Right cardiac atrium (tissue), 5 donors: Measurements from ENCODE around the gene ARGLU1. TPM values are rescaled to one million over a fixed set of nuclear protein-coding genes. Genes with fewer than 3 reads are reported as not detected.

Source experiments
- ATAC-seq, 2 donors: fragments of 200-7000 bp; cut with Tn5 transposase; one replicate each; pipeline versions ENCODE4 v1.8.0 to v1.9.1; 2020; ENCODE audit warnings: moderate library complexity in 2 of 2, mild to moderate bottlenecking in 1 of 2
- DNase-seq, 3 donors: peaks; one replicate each; pipeline ENCODE4 v3.0.0-alpha.2; 2020
- H3K27ac ChIP-seq: one replicate; pipeline ENCODE4 v1.5.1; 2013; ENCODE audit warnings: mild to moderate bottlenecking, low read length, control low read depth, moderate library complexity
- H3K27me3 ChIP-seq: one replicate; pipeline ENCODE4 v1.6.1; 2013; ENCODE audit not compliant: control insufficient read depth, insufficient read depth
- H3K4me1 ChIP-seq: one replicate; pipeline ENCODE4 v1.6.1; 2013; ENCODE audit warnings: low read length; ENCODE audit not compliant: control insufficient read depth, insufficient read depth
- H3K4me3 ChIP-seq: one replicate; pipeline ENCODE4 v1.5.1; 2013; ENCODE audit warnings: low read length, control low read depth
- H3K9me3 ChIP-seq: one replicate; pipeline ENCODE4 v1.6.1; 2013; ENCODE audit warnings: low read length; ENCODE audit not compliant: control insufficient read depth
- WGBS: extraction: QIAGEN DNeasy Blood & Tissue Kit; methylation state at CpG from one replicate; pipeline ENCODE4 v1.1.7; 2013; 5-methylcytosine and 5-hydroxymethylcytosine counted together
- intact Hi-C, 4 donors: fragments of 100-400 bp; cut with DNase I; formaldehyde crosslinking; loops; one replicate each; pipeline versions ENCODE4 v1.11.0 to v1.14.0; 2022 to 2023
- polyA plus RNA-seq: library from polyadenylated mRNA; stranded (reverse); fragments of 200-250 nt; gene quantifications from one replicate; pipeline ENCODE4 v1.2.3, GENCODE V29; 2013
- total RNA-seq, 4 donors: library from RNA; stranded (reverse); fragmentation: NEBNext Ultra II Directional; extraction: Animal tissue kit (Norgen Biotek cat#: 25700); gene quantifications; one replicate each; pipeline ENCODE4 v1.2.1, GENCODE V29; 2021
- donor health status: healthy with polysubstance abuse.
- donor health status: DM: no; HTN: yes; CAD: no.
- donor health status: DM: no; HTN: no; CAD: no.
- donor health status: DM: no; HTN: yes; CAD: no; lungs with severe emphysema.
- donor health status: DM: yes; HTN: yes; CAD: no.

The ARGLU1 gene
- total and polyA plus RNA-seq, 5 donors: 44.2 to 63.0 (median 48.7) TPM

DNA sequence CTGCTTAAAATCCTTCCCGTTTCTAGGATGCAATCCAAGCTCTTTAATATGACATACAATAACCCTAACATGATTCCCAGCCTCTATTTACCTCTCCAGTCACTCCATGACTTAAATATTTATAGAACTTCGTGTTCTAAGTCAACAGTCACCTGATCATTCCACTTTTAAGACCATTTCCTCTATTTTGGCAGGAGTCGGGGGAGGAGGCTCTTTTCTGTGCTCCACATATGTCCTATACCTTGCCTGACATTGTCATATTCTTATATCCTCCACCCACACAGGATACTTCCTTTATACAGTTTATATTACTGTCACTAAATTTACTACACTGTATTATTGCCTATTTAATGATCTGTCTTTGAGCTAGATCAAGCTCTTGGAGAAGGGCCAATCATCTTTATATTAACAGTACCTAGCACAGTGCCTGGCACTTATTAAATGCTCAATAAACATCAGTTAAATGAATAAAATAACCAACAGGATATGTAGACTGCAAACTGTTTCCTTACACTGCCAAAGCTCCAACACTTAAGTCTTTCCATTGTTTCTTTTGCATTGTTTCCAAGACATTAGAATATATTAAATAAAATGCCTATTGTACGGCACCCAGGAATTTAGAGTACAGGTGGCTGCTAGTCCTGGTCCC, 2.7 kb downstream of the ARGLU1 start:
- Histone ChIP-seq H3K4me1 (peaks cover 2% of the 10 kb centered on the region), H3K27me3 (no peaks in the 10 kb centered on the region), H3K9me3 (no peaks in the 10 kb centered on the region), H3K4me3 (peak overlapping the region; percentile 85), H3K27ac (no peak overlapping the region)
- ATAC-seq (no peak), DNase-seq (no peak)
- intact Hi-C loops: no loop called here
- WGBS: 44% methylated on average over 4 of the region's 4 CpGs

DNA sequence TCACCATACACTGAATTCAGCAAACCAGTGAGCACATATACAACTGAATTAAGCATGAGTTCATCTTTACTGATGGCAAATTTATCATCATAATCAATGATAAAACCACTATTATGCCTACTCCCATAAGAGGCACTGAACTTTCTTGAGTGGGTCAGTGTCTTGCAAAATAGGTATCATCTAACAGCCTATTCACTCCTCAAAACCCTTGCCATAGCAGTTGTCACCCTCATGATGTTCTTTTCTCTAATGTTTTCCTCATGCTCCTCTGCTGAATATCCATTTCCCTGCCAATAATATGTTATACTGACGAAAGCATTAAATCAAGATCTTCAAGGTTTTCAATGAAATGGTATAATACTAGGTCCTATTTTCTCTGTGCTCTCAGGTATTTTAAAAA, 5.6 kb downstream of the ARGLU1 start:
- no peaks in the 10 kb centered on the region for H3K27me3 ChIP-seq
- DNase-seq (no peak), ATAC-seq (no peak)
- intact Hi-C loops: no loop called here
- H3K4me1 ChIP-seq: peaks cover 2% of the 10 kb centered on the region
- no peak overlapping the region for H3K4me3 ChIP-seq
- H3K27ac ChIP-seq: no peak overlapping the region
- 77% methylated on average over 1 of the region's 1 CpG for WGBS
- no peaks in the 10 kb centered on the region for H3K9me3 ChIP-seq

DNA sequence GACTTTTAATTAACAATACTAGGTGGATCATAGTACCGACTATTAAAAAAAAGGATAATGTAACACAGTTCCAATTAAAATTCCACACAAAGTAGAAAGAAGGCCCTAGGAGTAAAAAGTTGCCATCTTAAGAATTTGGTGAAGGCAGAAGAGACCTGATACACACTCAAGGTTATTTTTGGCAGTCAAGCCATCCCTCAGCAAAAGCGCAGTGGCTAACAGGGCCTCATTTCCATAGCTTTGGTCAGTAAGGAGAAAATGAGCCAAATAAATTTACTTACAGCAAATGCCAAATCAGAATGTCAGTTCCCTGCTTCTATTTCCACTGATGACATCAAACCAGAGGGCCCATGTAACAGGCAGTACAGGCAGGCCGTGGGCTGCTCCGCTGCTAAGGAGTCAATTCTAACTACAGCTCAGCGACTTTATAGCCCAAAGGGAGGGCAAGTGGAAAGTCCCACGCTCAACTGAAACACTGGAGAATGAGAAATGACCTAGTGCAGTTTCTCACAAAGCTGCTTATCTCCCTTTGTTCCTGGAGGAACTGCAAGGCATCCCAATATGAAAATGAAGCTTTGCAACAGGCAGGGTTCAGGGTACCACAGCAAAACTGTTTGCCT, 6.3 kb downstream of the ARGLU1 start:
- Histone ChIP-seq H3K4me1 (peaks cover 2% of the 10 kb centered on the region), H3K9me3 (no peaks in the 10 kb centered on the region), H3K27ac (peak overlapping the region; percentile 72), H3K27me3 (no peaks in the 10 kb centered on the region), H3K4me3 (no peak overlapping the region)
- ATAC-seq (peak; percentile 80 to 94), DNase-seq (peak in 2 of 3 donors; percentile 47 to 51)
- 31% methylated on average over 6 of the region's 6 CpGs for WGBS
- intact Hi-C loops: no loop called here

DNA sequence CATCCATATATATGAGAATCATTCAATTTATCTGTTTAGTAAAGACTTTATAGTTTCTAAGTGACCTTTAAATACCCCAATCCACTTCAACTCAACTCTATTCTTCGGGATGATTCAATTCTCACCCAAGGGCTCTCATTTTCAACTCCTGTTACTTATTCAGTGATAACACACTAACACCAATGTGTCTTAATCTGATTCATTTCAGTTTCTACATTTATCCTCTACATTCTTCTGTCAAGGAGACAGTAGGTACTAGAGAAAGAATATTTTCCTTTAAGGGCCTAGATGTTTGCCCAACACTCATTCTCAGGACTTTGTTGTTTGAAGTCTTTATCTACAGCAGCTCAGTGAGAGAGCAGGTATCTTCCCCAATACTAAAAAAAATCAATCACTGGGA, 7.1 kb downstream of the ARGLU1 start:
- WGBS: 47% methylated on average over 1 of the region's 1 CpG
- Histone ChIP-seq H3K27me3 (no peaks in the 10 kb centered on the region), H3K4me1 (peaks cover 2% of the 10 kb centered on the region), H3K9me3 (no peaks in the 10 kb centered on the region), H3K27ac (no peak overlapping the region), H3K4me3 (no peak overlapping the region)
- DNase-seq (no peak), ATAC-seq (no peak)
- intact Hi-C loops: no loop called here

DNA sequence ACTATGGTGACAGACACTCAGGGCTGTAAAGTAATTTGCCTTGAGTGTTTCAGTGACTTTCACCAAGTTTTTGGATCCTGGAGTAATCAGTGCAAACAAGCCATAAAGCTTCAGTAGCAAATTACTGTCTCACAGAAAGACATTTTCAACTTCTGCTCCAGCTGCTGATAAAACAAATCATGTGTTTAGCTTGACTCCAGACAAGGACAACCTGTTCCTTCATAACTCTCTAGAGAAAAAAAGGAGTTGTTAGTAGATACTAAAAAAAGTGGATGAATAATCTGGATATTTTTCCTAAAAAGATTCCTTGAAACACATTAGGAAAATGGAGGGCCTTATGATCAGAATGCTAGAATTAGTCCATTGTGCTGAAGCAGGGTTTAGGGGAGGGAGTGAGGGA, 9.4 kb downstream of the ARGLU1 start:
- DNase-seq (no peak), ATAC-seq (no peak)
- no peak overlapping the region for H3K27ac ChIP-seq
- H3K4me1 ChIP-seq: peaks cover 2% of the 10 kb centered on the region
- no peaks in the 10 kb centered on the region for H3K9me3 ChIP-seq
- intact Hi-C loops: no loop called here
- H3K27me3 ChIP-seq: no peaks in the 10 kb centered on the region
- no peak overlapping the region for H3K4me3 ChIP-seq

DNA sequence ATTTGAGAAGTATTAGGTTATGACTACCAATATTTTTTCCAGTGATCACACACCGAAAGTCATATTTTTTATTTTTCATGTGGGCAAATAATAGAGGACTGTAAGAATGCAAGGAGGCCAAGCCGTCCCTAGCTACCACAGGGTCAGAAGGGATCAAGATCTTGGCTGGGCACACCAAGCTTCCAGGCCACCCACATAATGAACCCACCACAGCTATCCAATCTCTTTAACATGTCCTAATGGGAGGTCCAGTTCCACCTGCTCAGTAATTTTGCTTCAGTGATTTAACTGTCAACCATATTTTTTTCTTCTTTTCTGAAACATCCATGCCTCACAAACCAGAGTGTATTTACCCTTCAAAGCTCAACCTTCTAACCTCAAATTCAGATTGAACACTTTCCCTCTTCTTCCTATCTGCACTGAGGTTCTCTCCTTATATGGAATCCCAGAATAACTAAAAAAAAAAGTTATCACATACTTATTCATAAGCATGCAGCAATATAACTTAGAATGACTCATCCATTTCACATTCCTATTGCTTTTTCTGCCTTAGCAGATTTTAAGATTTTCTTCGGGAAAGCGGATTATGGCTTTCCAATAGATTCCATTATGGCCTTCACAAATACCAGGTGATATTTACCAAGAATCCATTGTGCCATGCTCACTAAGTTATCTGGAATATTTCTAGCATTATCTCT, 12.2 kb downstream of the ARGLU1 start:
- H3K9me3 ChIP-seq: no peaks in the 10 kb centered on the region
- ATAC-seq: no peak
- no peak for DNase-seq
- H3K27ac ChIP-seq: no peak overlapping the region
- H3K27me3 ChIP-seq: no peaks in the 10 kb centered on the region
- peaks cover 2% of the 10 kb centered on the region for H3K4me1 ChIP-seq
- WGBS: 91% methylated on average over 4 of the region's 4 CpGs
- intact Hi-C loops: no loop called here
- no peak overlapping the region for H3K4me3 ChIP-seq

DNA sequence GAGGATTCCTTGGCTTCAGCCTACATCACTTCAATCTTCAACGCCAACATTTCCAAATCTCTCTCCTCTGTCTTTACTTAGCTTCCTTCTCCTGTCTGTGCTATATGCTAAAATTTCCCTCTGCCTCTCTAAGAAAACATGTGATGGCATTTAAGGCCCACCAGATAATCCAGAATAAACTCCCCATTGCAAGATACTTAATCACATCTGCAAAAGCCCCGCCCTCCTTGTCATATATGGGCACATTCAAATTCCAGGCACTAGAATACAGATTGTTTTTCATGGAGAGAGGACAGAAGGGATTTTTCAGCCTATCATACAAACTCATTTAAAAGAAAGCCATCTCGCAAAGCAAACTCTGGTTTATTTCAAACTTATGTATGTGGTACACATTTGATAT, 16.2 kb downstream of the ARGLU1 start:
- ATAC-seq (peak in 1 of 2 donors; percentile 22), DNase-seq (no peak)
- 90% methylated on average over 3 of the region's 3 CpGs for WGBS
- Histone ChIP-seq H3K4me3 (no peak overlapping the region), H3K27me3 (no peaks in the 10 kb centered on the region), H3K4me1 (peaks cover 6% of the 10 kb centered on the region), H3K27ac (no peak overlapping the region), H3K9me3 (no peaks in the 10 kb centered on the region)
- intact Hi-C loops: no loop called here

DNA sequence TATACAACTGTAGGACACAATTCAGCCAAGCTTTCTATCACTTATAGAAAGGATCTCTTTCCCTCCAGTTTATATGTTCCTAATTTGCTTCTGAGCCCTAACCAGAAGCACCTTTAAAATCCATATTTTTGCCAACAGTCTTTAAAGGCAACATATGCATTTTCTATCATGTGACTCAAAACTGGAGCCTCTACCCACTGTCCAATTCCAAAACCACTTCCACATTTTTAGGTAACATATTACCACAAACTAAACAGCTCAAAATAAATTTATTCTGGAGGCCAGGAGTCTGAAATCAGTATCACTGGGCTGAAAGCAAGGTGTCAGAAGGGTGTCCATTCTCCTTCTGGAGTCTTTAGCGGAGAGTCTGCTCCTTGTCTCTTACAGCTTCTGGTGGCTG, 16.6 kb downstream of the ARGLU1 start:
- H3K27me3 ChIP-seq: no peaks in the 10 kb centered on the region
- 98% methylated on average over 1 of the region's 1 CpG for WGBS
- peaks cover 6% of the 10 kb centered on the region for H3K4me1 ChIP-seq
- no peaks in the 10 kb centered on the region for H3K9me3 ChIP-seq
- H3K27ac ChIP-seq: no peak overlapping the region
- no peak overlapping the region for H3K4me3 ChIP-seq
- intact Hi-C loops: no loop called here
- DNase-seq: no peak
- ATAC-seq: peak in 1 of 2 donors; percentile 4

DNA sequence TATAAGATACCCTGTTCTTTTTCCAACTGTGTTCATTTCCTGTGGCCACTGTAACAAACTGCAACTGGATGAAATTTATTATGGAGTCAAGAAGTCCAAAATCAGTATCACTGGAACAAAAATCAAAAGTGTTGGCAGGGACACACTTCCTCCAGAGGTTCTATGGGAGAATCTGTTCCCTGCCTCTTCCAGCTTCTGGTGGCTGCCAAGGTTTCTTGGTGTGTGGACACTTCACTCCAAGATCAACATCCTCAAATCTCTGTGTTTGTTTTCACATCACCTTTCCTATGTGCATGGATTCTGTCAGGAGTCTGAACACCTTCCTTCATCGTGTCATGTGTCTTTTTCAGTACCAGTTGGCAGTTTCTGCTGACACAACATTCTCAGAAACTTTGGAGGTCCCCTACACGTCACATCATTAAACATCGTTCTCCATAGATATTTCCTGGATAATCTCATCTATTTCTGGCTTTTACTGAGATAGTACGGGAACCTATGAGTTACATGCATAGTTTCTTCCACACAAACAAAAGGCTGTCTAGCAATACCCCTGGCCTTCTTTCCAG, 17.3 kb downstream of the ARGLU1 start:
- Histone ChIP-seq H3K4me3 (no peak overlapping the region), H3K27me3 (no peaks in the 10 kb centered on the region), H3K27ac (no peak overlapping the region), H3K4me1 (peaks cover 5% of the 10 kb centered on the region), H3K9me3 (no peaks in the 10 kb centered on the region)
- 44% methylated on average over 4 of the region's 4 CpGs for WGBS
- intact Hi-C loops: no loop called here
- peak in 2 of 3 donors; percentile 49 to 60 for DNase-seq
- ATAC-seq: peak; percentile 85 to 93

DNA sequence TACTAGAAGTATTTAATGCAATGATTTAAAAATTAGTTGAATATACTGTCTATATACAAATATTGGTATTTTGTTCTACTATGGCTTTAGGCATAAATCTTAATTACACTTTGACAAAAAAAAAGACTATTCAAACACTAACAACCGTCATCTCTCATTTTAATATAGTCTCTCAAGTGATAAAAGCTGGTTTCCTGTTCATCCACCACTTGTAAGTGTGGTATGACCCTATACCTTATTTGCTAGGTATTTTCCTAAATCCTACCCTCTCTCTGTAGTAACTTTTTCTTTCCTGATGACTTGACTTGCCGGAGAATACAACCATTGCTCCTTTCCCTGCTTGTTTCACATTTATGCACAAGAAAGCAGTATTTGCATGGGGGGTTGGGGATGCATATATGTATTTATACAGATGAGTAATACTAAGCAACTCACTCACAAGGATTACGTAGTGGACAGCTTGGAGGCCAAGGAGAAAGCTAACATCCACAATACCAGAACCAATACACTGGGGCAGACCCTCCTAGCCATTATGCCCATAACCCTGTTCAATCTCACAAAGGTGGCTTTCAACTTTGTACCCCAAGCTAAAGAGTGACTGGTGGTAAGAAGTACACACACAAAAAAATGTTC, 19.8 kb downstream of the ARGLU1 start:
- intact Hi-C loops: loop anchor here in 2 of 4 donors (5.0 to 10.0 kb wide), 2 partner anchors 67 to 359 kb away; no protein-coding TSS in a partner anchor
- Histone ChIP-seq H3K27ac (no peak overlapping the region), H3K27me3 (no peaks in the 10 kb centered on the region), H3K4me1 (peaks cover 7% of the 10 kb centered on the region), H3K4me3 (no peak overlapping the region), H3K9me3 (no peaks in the 10 kb centered on the region)
- DNase-seq (no peak), ATAC-seq (no peak)
- 95% methylated on average over 3 of the region's 3 CpGs for WGBS

DNA sequence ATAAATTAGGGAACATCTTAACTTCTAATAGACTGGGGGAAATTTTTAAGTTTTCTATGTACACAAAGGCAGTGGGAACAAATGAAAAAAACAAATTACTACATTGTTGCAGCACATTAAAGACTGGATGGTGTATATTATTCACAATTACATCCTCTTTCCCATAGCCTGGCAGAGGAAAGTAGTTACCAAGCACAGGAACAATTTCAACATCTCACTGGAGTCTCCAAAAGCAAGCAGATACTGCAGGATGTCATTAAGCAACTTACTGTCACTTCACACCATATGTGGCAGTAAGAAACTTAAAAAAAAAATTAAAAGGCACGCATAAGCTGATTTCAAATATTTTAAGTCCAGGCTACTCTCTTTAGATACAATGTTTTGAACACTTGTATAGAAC, 26.1 kb downstream of the ARGLU1 start:
- Histone ChIP-seq H3K4me3 (no peak overlapping the region), H3K9me3 (no peaks in the 10 kb centered on the region), H3K4me1 (peaks cover 3% of the 10 kb centered on the region), H3K27me3 (no peaks in the 10 kb centered on the region), H3K27ac (no peak overlapping the region)
- intact Hi-C loops: loop anchor here in 1 of 4 donors (10.0 kb wide), 1 partner anchor 73 kb away; no protein-coding TSS in a partner anchor
- 89% methylated on average over 1 of the region's 1 CpG for whole genome bisulfite sequencing
- ATAC-seq (no peak), DNase-seq (no peak)
